Measurements from ENCODE around the gene ERAP2. TPM values are rescaled to one million over a fixed set of nuclear protein-coding genes. Genes with fewer than 3 reads are reported as not detected.
"Not testable (repeated sequence)": the region's sequence is repeated elsewhere in the genome, so short reads cannot be mapped to it uniquely, and the experiment has no call there.

ERAP2 gene
- total RNA-seq, 1 donor from 2014 or later, result 10.7 TPM

- no peak for DNase-seq (ENCODE audit: low spot score)
These were observed 13.2 kb upstream of the ERAP2 start for GRCh38 chr5:96863114-96863513.

DNA sequence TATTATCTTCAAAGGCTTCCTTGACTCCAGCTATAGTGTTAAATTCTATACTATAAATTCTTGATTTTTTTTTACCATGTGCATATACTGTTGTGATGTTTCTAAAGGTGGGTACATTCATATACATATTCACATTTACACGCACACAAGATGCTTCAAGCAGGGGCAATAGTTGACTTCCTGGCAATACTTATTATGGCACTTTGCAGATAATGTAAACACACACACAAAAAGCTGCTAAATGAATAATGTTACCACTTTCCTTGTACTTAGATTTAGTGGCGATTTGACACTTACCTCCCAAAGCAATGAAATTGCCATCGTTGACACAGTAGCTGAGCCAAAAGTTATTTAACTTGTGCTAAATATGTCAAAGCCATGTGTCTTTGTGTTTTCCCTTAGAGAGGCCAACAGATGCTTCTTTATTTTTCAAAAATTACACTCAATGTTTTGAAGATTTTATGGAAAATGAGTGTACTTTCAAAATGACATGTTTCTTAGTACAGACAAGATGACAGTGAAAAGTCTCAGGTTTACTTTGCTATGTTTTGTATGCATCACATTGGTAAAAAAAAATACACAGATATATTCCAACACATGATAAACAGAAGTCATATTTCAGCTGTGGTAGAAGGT is 12.2 kb upstream of the ERAP2 start:
- no peak for DNase-seq (ENCODE audit: low spot score)

- no peak for DNase-seq (ENCODE audit: low spot score)
These were observed 11.3 kb upstream of the ERAP2 start for GRCh38 chr5:96864922-96865530.

GRCh38 chr5:96868603-96869371 is 7.5 kb upstream of the ERAP2 start:
- no peak for DNase-seq (ENCODE audit: low spot score)

- DNase-seq (ENCODE audit: low spot score), result no peak
These were observed 7.0 kb upstream of the ERAP2 start for GRCh38 chr5:96869372-96869641.

GRCh38 chr5:96870094-96871026 is 5.9 kb upstream of the ERAP2 start:
- DNase-seq (ENCODE audit: low spot score), result no peak

DNA sequence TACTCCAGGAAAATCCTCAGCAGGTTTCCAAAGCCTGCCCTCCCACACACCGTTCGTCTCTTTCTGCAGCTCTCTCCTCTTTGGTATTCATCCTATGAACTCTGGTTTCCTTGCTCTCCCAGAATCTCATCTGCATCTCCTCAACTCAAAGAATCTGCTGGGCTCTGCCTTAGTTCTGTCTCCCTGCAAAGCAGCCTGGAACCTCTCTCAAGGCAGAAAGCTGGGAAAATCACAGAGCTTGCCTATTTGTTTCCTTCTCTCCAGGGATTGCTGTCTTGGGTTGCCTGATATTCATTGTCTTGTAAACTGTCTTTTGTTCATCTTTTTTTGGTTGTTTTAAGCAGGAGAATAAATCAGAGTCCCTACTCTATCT is 5.3 kb upstream of the ERAP2 start:
- DNase-seq (ENCODE audit: low spot score), result no peak

- DNase-seq (ENCODE audit: low spot score), result no peak
These were observed 4.6 kb upstream of the ERAP2 start for GRCh38 chr5:96871686-96872085.

- no peak for DNase-seq (ENCODE audit: low spot score)
These were observed 2.9 kb upstream of the ERAP2 start for GRCh38 chr5:96873449-96873848.

GRCh38 chr5:96874631-96875030 is 1.7 kb upstream of the ERAP2 start:
- DNase-seq (ENCODE audit: low spot score), result no peak

DNA sequence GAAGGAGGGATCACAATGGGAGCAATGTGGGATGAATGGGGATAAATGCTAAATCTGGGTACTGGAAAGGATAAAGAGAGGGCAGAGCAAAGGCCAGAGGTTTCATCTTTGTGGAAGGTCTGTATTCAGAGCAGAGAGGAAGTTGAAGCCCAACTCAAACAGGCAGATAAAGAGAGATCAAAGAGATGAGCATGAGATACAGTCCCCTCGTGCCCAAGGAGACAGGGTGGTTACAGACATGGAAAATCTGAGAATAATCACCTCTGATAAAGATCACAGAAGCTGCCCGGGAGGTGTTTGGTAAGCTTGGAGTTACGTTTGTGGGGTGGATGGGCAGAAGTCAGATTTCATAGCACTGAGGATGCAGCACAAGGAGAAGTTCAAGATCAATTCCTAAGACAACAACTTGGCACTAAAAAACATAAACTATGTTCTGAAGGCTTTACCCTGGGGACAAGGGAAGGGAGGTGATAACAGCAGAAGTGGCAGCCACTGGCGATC is 459 bp upstream of the ERAP2 start:
- DNase-seq (ENCODE audit: low spot score), result no peak

GRCh38 chr5:96876977-96877469 is 723 bp downstream of the ERAP2 start:
- not testable (repeated sequence) for DNase-seq (ENCODE audit: low spot score)

GRCh38 chr5:96879665-96880064 is 3.4 kb downstream of the ERAP2 start:
- no peak for DNase-seq (ENCODE audit: low spot score)

- DNase-seq (ENCODE audit: low spot score), result no peak
These were observed 4.3 kb downstream of the ERAP2 start for GRCh38 chr5:96880444-96881164.

DNA sequence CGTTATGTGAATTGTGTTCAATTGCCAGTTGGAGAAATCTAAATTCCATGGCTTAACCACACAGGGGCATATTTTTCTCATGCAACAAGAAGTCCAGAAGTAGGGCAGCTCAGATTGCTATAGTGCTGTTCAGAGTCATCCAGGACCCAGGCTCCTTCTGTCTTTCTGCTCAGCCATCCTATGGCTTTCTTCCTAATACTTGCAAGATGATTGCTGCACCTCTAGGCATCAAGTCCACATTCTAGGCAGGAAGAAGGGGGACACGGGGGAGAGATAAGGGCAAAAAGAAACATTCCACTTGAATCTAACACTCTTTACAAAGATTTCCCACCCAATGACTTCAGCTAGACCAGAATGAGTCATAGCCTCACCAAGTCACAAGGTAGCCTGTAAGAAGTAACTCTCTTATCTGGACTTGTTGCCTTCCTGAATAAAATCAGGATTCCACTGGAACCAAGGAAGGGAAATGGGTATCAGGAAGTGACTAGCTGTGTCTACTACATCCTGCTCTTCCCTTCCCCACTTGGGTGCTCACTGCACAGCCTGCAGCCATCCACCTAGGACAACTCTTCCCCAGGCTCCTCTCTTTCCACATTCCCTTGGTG is 5.3 kb downstream of the ERAP2 start:
- DNase-seq (ENCODE audit: low spot score), result no peak

- no peak for DNase-seq (ENCODE audit: low spot score)
These were observed 7.6 kb downstream of the ERAP2 start for GRCh38 chr5:96883871-96884270.

DNA sequence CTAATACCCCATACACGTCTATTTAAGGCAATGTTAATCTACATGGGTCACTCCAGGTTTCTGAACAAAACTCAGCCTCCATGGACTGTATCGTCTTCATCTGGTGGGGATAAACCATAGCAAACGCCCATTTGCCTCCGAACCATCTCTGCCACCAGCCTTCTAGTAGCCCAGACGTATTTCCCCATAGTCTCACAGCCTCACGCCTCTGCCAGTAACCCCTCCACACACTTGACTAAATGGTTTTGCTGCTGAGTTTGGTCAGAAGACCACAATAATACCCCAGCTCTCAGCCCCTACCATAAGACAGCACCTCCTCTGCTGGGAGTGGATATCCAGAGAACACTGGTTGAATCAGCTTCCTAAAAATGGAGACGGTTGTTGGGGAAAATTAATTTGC is 8.7 kb downstream of the ERAP2 start:
- DNase-seq (ENCODE audit: low spot score), result no peak

GRCh38 chr5:96885518-96886338 is 9.4 kb downstream of the ERAP2 start:
- no peak for DNase-seq (ENCODE audit: low spot score)

DNA sequence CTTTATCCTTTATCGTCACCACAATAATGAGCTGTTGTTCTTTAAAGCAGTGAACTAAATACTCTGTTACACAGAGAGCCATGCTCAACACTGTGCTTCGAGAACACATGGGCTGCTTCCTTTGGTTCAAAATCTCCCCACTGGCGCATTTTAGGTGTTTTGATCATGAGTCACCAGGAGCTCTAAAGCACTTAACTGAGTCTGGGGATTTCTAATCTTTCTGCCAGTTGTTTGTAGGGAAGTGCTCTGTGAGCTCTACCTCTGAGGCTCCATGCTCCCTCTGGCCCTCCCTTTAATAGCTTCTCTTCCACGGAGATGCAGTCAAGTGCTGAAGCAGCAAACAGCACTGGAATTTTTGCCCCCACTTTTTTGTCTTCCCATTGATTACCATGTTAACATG is 17.0 kb downstream of the ERAP2 start:
- DNase-seq (ENCODE audit: low spot score), result no peak
